ENCODE data around the gene LRP4.

GRCh38 chr11:46840116-46840515 is 78.2 kb downstream of the LRP4 start:
- TF ChIP-seq CTCF (conservative IDR thresholded peaks at IDR 0.05; ENCODE audit: low read length) (no peak), EZH2phosphoT487 (IDR thresholded peaks at IDR 0.05; ENCODE audit: borderline replicate concordance) (no peak)

Data from Loucy (cell line).